CD4-positive, alpha-beta T cell (primary cell): ENCODE measurements around the gene NOD1. TPM values are rescaled to one million over a fixed set of nuclear protein-coding genes. Genes with fewer than 3 reads are reported as not detected.

Experiments used
- ATAC-seq: fragments of 200-7000 bp; cut with Tn5 transposase; one replicate; pipeline ENCODE4 v1.10.0; 2022; ENCODE audit warnings: mild to moderate bottlenecking; ENCODE audit not compliant: poor library complexity
- CTCF ChIA-PET: fragments of 350-600 bp; sonication (Branson Sonifier 250); formaldehyde crosslinking; loops from one replicate; lab custom pipeline; 2021; ENCODE audit warnings: antibody characterized with exemption, inconsistent platforms; lab: Charles Lee
- POLR2A ChIA-PET: fragments of 350-600 bp; sonication (Branson Sonifier 250); formaldehyde crosslinking; loops from one replicate; lab custom pipeline; 2021; ENCODE audit warnings: antibody characterized with exemption, inconsistent platforms; lab: Charles Lee
- DNase-seq, 14 experiments: peaks; one replicate each; pipeline ENCODE4 v3.0.0-alpha.2; 2013 to 2020; ENCODE audit warnings: mixed read lengths in 2 of 14
- H3K27ac ChIP-seq, 2 donors: one replicate each; pipeline versions ENCODE4 v1.5.1 to v1.7.0; 2013; ENCODE audit warnings: low read length in 2 of 2, low read depth in 1 of 2, mild to moderate bottlenecking in 1 of 2
- H3K27me3 ChIP-seq, 2 experiments: 1 replicate in 1 of 2; 2 replicates in 1 of 2; pipeline versions ENCODE4 v1.6.1 to v1.7.0; 2013; ENCODE audit warnings: low read length in 2 of 2, control low read depth in 1 of 2, mild to moderate bottlenecking in 1 of 2, moderate library complexity in 1 of 2; ENCODE audit not compliant: insufficient read depth in 2 of 2, control insufficient read depth in 1 of 2
- H3K36me3 ChIP-seq: one replicate; pipeline ENCODE4 v1.6.1; 2013; ENCODE audit warnings: low read length, control low read depth; ENCODE audit not compliant: insufficient read depth
- H3K4me1 ChIP-seq: one replicate; pipeline ENCODE4 v1.6.1; 2013; ENCODE audit warnings: low read length, control low read depth; ENCODE audit not compliant: insufficient read depth
- H3K4me3 ChIP-seq: one replicate; pipeline ENCODE4 v1.5.1; 2013; ENCODE audit warnings: mild to moderate bottlenecking, low read length, moderate library complexity
- H3K9me3 ChIP-seq, 2 experiments: 1 replicate in 1 of 2; 2 replicates in 1 of 2; pipeline versions ENCODE4 v1.6.1 to v1.7.0; 2013; ENCODE audit warnings: low read length in 2 of 2, mild to moderate bottlenecking in 2 of 2, control low read depth in 1 of 2, moderate library complexity in 1 of 2; ENCODE audit not compliant: control insufficient read depth in 1 of 2, insufficient read depth in 1 of 2
- H3K27ac Mint-ChIP-seq: one replicate; pipeline ENCODE4 v1.8.0; 2020; ENCODE audit warnings: mixed read lengths
- H3K27me3 Mint-ChIP-seq: one replicate; pipeline ENCODE4 v1.8.0; 2021; ENCODE audit warnings: mixed read lengths
- H3K36me3 Mint-ChIP-seq: one replicate; pipeline ENCODE4 v1.8.0; 2021; ENCODE audit warnings: low read depth, mixed read lengths
- H3K4me1 Mint-ChIP-seq: one replicate; pipeline ENCODE4 v1.8.0; 2021; ENCODE audit warnings: low read depth, mixed read lengths
- H3K4me3 Mint-ChIP-seq: one replicate; pipeline ENCODE4 v1.8.0; 2020; ENCODE audit warnings: mild to moderate bottlenecking, mixed read lengths
- H3K9me3 Mint-ChIP-seq: one replicate; pipeline ENCODE4 v1.8.0; 2020; ENCODE audit warnings: mixed read lengths
- intact Hi-C, 2 experiments: fragments of 100-400 bp; cut with DNase I in 1 of 2; cut with micrococcal nuclease in 1 of 2; formaldehyde crosslinking; loops; one replicate each; pipeline versions ENCODE4 v1.15.1 to v1.9.0; 2023 to 2025; cut with DNase I, micrococcal nuclease
- total RNA-seq, 174 experiments: library from RNA in 2 of 174; stranded (reverse) in 2 of 174; gene quantifications; one replicate each; pipeline ENCODE4 v1.2.3 and lab custom pipeline; 2021 to 2026
- TF ChIP-seq, protein P1 (sequence below): fragments of 200-600 bp; IDR thresholded peaks from one replicate; pipeline ENCODE4 v1.8.0; 2022; ENCODE audit warnings: antibody characterized with exemption, mild to moderate bottlenecking

NOD1 gene
- total RNA-seq, 2 experiments from 2014 or later: 11.6 to 12.6 TPM

GRCh38 chr7:30459591-30460245 lies 18.9 kb downstream of the NOD1 start:
- Histone ChIP-seq H3K27ac (no peak overlapping the region), H3K9me3 (no peaks in the 10 kb centered on the region), H3K27me3 (no peaks in the 10 kb centered on the region), H3K36me3 (peaks cover 35% of the 10 kb centered on the region), H3K4me3 (no peak overlapping the region), H3K4me1 (no peaks in the 10 kb centered on the region)
- intact Hi-C loops: no loop called here
- TF ChIP-seq, protein P1, sequence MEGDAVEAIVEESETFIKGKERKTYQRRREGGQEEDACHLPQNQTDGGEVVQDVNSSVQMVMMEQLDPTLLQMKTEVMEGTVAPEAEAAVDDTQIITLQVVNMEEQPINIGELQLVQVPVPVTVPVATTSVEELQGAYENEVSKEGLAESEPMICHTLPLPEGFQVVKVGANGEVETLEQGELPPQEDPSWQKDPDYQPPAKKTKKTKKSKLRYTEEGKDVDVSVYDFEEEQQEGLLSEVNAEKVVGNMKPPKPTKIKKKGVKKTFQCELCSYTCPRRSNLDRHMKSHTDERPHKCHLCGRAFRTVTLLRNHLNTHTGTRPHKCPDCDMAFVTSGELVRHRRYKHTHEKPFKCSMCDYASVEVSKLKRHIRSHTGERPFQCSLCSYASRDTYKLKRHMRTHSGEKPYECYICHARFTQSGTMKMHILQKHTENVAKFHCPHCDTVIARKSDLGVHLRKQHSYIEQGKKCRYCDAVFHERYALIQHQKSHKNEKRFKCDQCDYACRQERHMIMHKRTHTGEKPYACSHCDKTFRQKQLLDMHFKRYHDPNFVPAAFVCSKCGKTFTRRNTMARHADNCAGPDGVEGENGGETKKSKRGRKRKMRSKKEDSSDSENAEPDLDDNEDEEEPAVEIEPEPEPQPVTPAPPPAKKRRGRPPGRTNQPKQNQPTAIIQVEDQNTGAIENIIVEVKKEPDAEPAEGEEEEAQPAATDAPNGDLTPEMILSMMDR: no peak
- H3K9me3 Mint-ChIP-seq: no peaks in the 10 kb centered on the region
- no peak for ATAC-seq
- ChIA-PET POLR2A (interaction anchor here (1.0 kb wide), 1 partner anchor 18 kb away, joined by 3 read pairs; no protein-coding TSS in a partner anchor), CTCF (no interaction called here)
- no peaks in the 10 kb centered on the region for H3K27me3 Mint-ChIP-seq
- no peak overlapping the region for H3K27ac Mint-ChIP-seq
- H3K4me3 Mint-ChIP-seq: no peak overlapping the region
- peaks cover 46% of the 10 kb centered on the region for H3K36me3 Mint-ChIP-seq
- DNase-seq: no peak
- H3K4me1 Mint-ChIP-seq: no peaks in the 10 kb centered on the region

GRCh38 chr7:30458311-30458710 lies 20.3 kb downstream of the NOD1 start:
- no peak for ATAC-seq
- Histone ChIP-seq H3K36me3 (peaks cover 42% of the 10 kb centered on the region), H3K27ac (no peak overlapping the region), H3K4me3 (no peak overlapping the region), H3K9me3 (no peaks in the 10 kb centered on the region), H3K27me3 (no peaks in the 10 kb centered on the region), H3K4me1 (no peaks in the 10 kb centered on the region)
- intact Hi-C loops: no loop called here
- Mint-ChIP-seq H3K27me3 (no peaks in the 10 kb centered on the region), H3K27ac (no peak overlapping the region), H3K4me3 (no peak overlapping the region), H3K36me3 (peaks cover 54% of the 10 kb centered on the region), H3K9me3 (no peaks in the 10 kb centered on the region), H3K4me1 (no peaks in the 10 kb centered on the region)
- TF ChIP-seq, protein P1: no peak
- ChIA-PET POLR2A (interaction anchor here (0.7 kb wide), 1 partner anchor 20 kb away, joined by 3 read pairs; the partner anchor contains the start of gene NOD1), CTCF (interaction anchor here (0.6 kb wide), 1 partner anchor 93 kb away, joined by 4 read pairs; no protein-coding TSS in a partner anchor)
- no peak for DNase-seq

DNA sequence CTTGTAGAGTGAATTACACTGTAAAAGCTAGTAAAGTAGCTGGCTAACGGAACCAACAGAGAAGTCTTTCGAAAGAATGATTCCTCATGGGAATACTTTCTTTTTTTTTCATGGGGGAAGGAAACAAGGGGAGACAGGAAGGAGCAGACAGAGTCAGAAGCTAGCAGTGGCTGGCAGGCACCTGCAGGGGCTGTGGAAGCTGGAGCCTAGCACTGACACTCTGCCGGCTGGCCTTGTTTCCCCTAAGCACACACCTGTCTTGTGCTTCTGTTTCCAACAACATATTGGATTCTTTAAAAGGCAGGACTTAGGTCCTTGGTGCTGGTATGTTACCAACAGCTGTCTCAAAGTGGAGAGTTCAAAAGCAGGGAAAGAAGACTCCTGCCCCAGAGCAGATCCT lies 24.7 kb downstream of the NOD1 start:
- Histone ChIP-seq H3K27me3 (no peaks in the 10 kb centered on the region), H3K4me1 (no peaks in the 10 kb centered on the region), H3K9me3 (no peaks in the 10 kb centered on the region), H3K27ac (no peak overlapping the region), H3K4me3 (no peak overlapping the region), H3K36me3 (peaks cover 59% of the 10 kb centered on the region)
- Mint-ChIP-seq H3K27me3 (no peaks in the 10 kb centered on the region), H3K27ac (no peak overlapping the region), H3K36me3 (peaks cover 76% of the 10 kb centered on the region), H3K4me3 (no peak overlapping the region), H3K4me1 (no peaks in the 10 kb centered on the region), H3K9me3 (no peaks in the 10 kb centered on the region)
- intact Hi-C loops: no loop called here
- ChIA-PET CTCF (no interaction called here), POLR2A (no interaction called here)
- TF ChIP-seq, protein P1: no peak
- no peak for DNase-seq
- ATAC-seq: no peak
